Caco-2 (cell line): ENCODE data around the gene SLC35F1. TPM values are rescaled to one million over a fixed set of nuclear protein-coding genes. Genes with fewer than 3 reads are reported as not detected.
A peak's percentile ranks its signal among the peaks of the same experiment; 100 is the strongest.

Experiments used
- BruUV-seq: library from RNA; stranded (reverse); fragments of 400-500 nt; replicated peaks from 2 replicates; lab custom pipeline; 2021; lab: Mats Ljungman, UMichigan
- CTCF ChIA-PET: fragments of 300-600 bp; sonication (Branson Sonifier 250); formaldehyde crosslinking; loops from one replicate; lab custom pipeline; 2022; ENCODE audit warnings: antibody characterized with exemption; lab: Charles Lee
- POLR2A ChIA-PET: fragments of 300-600 bp; sonication (Branson Sonifier 250); formaldehyde crosslinking; loops from one replicate; lab custom pipeline; 2022; ENCODE audit warnings: antibody characterized with exemption; lab: Charles Lee
- DNase-seq, 2 experiments: peaks; one replicate each; pipeline versions ENCODE4 v3.0.0 to v3.0.0-alpha.2; 2020 to 2022
- H3K27me3 ChIP-seq: replicated peaks from 2 replicates; pipeline ENCODE4 v1.6.0; 2011; ENCODE audit warnings: low read length; ENCODE audit not compliant: control insufficient read depth, insufficient read depth
- H3K36me3 ChIP-seq: 2 replicates; pipeline ENCODE4 v1.5.1; 2011; ENCODE audit warnings: low read length; ENCODE audit not compliant: control insufficient read depth, insufficient read depth
- H3K4me1 ChIP-seq: fragments of 250-450 bp; sonication (Bioruptor Pico); 2 replicates; pipeline ENCODE4 v1.5.1; 2020; ENCODE audit warnings: mild to moderate bottlenecking
- H3K4me3 ChIP-seq: 2 replicates; pipeline ENCODE4 v1.5.1; 2011; ENCODE audit warnings: low read depth, mild to moderate bottlenecking, control low read depth, low read length
- H3K9me3 ChIP-seq: fragments of 250-450 bp; sonication (Bioruptor Pico); 2 replicates; pipeline ENCODE4 v1.5.1; 2020; ENCODE audit warnings: mild to moderate bottlenecking, moderate library complexity
- H3K27ac Mint-ChIP-seq: one replicate; pipeline ENCODE4 v1.8.0; 2022; ENCODE audit warnings: mixed read lengths; ENCODE audit not compliant: unreplicated experiment
- H3K27me3 Mint-ChIP-seq: one replicate; pipeline ENCODE4 v1.8.0; 2022; ENCODE audit warnings: mixed read lengths; ENCODE audit not compliant: insufficient read depth, unreplicated experiment
- H3K36me3 Mint-ChIP-seq: one replicate; pipeline ENCODE4 v1.8.0; 2022; ENCODE audit warnings: mild to moderate bottlenecking, mixed read lengths; ENCODE audit not compliant: insufficient read depth, unreplicated experiment
- H3K4me1 Mint-ChIP-seq: one replicate; pipeline ENCODE4 v1.8.0; 2022; ENCODE audit warnings: low read depth, mixed read lengths; ENCODE audit not compliant: unreplicated experiment
- H3K4me3 Mint-ChIP-seq: one replicate; pipeline ENCODE4 v1.8.0; 2022; ENCODE audit warnings: mild to moderate bottlenecking, moderate library complexity, mixed read lengths; ENCODE audit not compliant: unreplicated experiment
- H3K9me3 Mint-ChIP-seq: one replicate; pipeline ENCODE4 v1.8.0; 2022; ENCODE audit warnings: mixed read lengths; ENCODE audit not compliant: unreplicated experiment
- intact Hi-C: fragments of 100-400 bp; cut with micrococcal nuclease; formaldehyde crosslinking; loops from one replicate; pipeline ENCODE4 v1.10.0; 2022; ENCODE audit not compliant: unreplicated experiment
- total RNA-seq: library from RNA; stranded (reverse); gene quantifications from 2 replicates; pipeline ENCODE4 v1.2.3, GENCODE V29; 2022
- TF ChIP-seq, protein P1 (sequence below), 2 experiments: fragments of 200-600 bp in 1 of 2; IDR thresholded peaks; 1 replicate in 1 of 2; 2 replicates in 1 of 2; pipeline versions ENCODE4 v1.5.1 to v1.8.0; 2011 to 2022; ENCODE audit warnings: antibody characterized with exemption in 1 of 2, control low read depth in 1 of 2, inconsistent platforms in 1 of 2, low read depth in 1 of 2, low read length in 1 of 2, mild to moderate bottlenecking in 1 of 2, moderate library complexity in 1 of 2; ENCODE audit not compliant: insufficient read depth in 1 of 2, severe bottlenecking in 1 of 2, unreplicated experiment in 1 of 2

The SLC35F1 gene
- total RNA-seq, 1 experiment from 2014 or later: not detected

DNA sequence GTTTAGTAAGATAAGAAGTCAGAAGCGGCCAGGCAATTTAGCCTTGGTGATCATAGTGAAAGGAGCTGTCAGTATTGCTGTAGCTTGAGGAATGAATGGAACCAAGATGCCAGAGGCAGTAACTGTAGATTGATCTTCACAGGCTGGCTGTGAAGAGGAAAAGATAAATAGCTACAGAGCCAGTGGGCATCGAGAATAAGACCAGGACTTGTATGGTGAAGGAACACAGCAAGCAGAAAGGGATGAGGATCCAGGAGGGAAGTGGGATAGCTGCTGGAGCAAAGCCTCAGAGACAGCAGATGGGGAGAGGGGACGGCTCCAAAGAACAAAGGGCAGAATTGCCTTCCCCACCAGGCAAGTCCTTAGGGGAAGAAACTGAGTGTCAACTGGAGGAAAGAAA lies 346.7 kb downstream of the SLC35F1 start:
- H3K4me1 ChIP-seq: no peaks in the 10 kb centered on the region
- H3K27me3 ChIP-seq: no peaks in the 10 kb centered on the region
- TF ChIP-seq, protein P1, sequence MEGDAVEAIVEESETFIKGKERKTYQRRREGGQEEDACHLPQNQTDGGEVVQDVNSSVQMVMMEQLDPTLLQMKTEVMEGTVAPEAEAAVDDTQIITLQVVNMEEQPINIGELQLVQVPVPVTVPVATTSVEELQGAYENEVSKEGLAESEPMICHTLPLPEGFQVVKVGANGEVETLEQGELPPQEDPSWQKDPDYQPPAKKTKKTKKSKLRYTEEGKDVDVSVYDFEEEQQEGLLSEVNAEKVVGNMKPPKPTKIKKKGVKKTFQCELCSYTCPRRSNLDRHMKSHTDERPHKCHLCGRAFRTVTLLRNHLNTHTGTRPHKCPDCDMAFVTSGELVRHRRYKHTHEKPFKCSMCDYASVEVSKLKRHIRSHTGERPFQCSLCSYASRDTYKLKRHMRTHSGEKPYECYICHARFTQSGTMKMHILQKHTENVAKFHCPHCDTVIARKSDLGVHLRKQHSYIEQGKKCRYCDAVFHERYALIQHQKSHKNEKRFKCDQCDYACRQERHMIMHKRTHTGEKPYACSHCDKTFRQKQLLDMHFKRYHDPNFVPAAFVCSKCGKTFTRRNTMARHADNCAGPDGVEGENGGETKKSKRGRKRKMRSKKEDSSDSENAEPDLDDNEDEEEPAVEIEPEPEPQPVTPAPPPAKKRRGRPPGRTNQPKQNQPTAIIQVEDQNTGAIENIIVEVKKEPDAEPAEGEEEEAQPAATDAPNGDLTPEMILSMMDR (IDR thresholded peaks at IDR 0.05; ENCODE audit: insufficient read depth in 1 of 2, low read depth in 1 of 2, low read length in 1 of 2, severe bottlenecking in 1 of 2, unreplicated experiment in 1 of 2): no peak
- H3K9me3 Mint-ChIP-seq: no peaks in the 10 kb centered on the region
- CTCF ChIA-PET: no interaction called here
- no peak overlapping the region for H3K4me3 ChIP-seq
- no peak overlapping the region for H3K4me3 Mint-ChIP-seq
- POLR2A ChIA-PET: no interaction called here
- no peaks in the 10 kb centered on the region for H3K36me3 ChIP-seq
- no peaks in the 10 kb centered on the region for H3K4me1 Mint-ChIP-seq
- no peaks in the 10 kb centered on the region for H3K27me3 Mint-ChIP-seq
- H3K36me3 Mint-ChIP-seq: no peaks in the 10 kb centered on the region
- no TSS peak for BruUV-seq
- DNase-seq: no peak
- H3K9me3 ChIP-seq: no peaks in the 10 kb centered on the region
- no peak overlapping the region for H3K27ac Mint-ChIP-seq
- intact Hi-C loops: no loop called here

DNA sequence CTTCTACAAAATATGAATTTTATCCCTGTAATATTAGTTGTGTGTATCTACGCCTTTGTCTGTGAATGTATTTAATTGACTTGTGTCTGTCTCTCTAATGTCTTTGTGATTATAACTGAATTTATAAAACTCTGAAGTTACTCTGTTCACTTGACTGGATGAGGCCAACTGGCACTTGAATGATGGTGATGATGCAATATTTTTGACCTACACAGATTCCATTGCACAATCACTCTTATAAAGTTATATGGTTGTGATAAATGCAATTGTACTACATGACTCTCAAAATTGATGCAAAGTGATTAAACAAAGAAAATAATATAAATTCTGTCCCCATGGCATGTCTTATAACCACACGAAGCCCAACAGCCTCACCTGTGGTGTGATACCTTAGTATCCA lies 353.8 kb downstream of the SLC35F1 start:
- Mint-ChIP-seq H3K9me3 (no peaks in the 10 kb centered on the region), H3K4me1 (no peaks in the 10 kb centered on the region), H3K27me3 (no peaks in the 10 kb centered on the region), H3K27ac (no peak overlapping the region), H3K4me3 (no peak overlapping the region), H3K36me3 (no peaks in the 10 kb centered on the region)
- Histone ChIP-seq H3K36me3 (no peaks in the 10 kb centered on the region), H3K27me3 (no peaks in the 10 kb centered on the region), H3K4me1 (no peaks in the 10 kb centered on the region), H3K9me3 (no peaks in the 10 kb centered on the region), H3K4me3 (no peak overlapping the region)
- ChIA-PET POLR2A (no interaction called here), CTCF (no interaction called here)
- intact Hi-C loops: no loop called here
- TF ChIP-seq, protein P1 (IDR thresholded peaks at IDR 0.05; ENCODE audit: insufficient read depth in 1 of 2, low read depth in 1 of 2, low read length in 1 of 2, severe bottlenecking in 1 of 2, unreplicated experiment in 1 of 2): no peak
- no TSS peak for BruUV-seq
- no peak for DNase-seq

DNA sequence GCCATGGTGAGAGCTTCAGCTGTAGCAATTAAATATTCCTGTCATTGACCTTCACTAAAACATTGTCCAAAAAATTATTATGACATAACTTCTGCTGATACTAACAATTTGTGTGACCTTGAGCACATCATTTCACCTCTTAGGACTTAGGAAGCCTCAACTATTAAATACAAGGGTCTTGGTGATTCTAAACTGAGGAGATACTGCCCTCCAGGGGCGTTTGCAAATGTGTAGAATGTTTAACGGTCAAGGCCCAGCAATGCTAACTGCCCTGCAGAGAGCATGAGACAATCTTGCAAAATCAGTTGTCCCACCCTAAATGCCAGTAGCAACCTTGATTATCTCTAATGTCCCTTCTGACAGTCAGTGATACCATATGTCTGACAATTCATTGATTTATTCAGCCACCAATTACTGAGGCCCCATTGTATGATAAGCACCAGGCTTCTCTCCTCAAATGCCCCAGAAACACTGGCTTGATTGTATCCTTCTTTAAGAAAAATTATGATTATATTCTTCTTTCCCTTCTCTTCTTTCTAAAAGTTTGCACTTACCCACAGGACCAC lies 356.9 kb downstream of the SLC35F1 start:
- Histone ChIP-seq H3K36me3 (no peaks in the 10 kb centered on the region), H3K27me3 (no peaks in the 10 kb centered on the region), H3K4me3 (no peak overlapping the region), H3K9me3 (no peaks in the 10 kb centered on the region), H3K4me1 (no peaks in the 10 kb centered on the region)
- Mint-ChIP-seq H3K36me3 (no peaks in the 10 kb centered on the region), H3K9me3 (no peaks in the 10 kb centered on the region), H3K27me3 (peaks cover 3% of the 10 kb centered on the region), H3K4me3 (no peak overlapping the region), H3K27ac (no peak overlapping the region), H3K4me1 (no peaks in the 10 kb centered on the region)
- CTCF ChIA-PET: no interaction called here
- POLR2A ChIA-PET: no interaction called here
- TF ChIP-seq, protein P1 (IDR thresholded peaks at IDR 0.05; ENCODE audit: insufficient read depth in 1 of 2, low read depth in 1 of 2, low read length in 1 of 2, severe bottlenecking in 1 of 2, unreplicated experiment in 1 of 2): peak in 1 of 2 experiments; percentile 39
- intact Hi-C loops: loop anchor here (1.0 kb wide), 2 partner anchors 288 to 424 kb away; no protein-coding TSS in a partner anchor
- BruUV-seq: no TSS peak
- DNase-seq: peak in 1 of 2 experiments; percentile 17
